Measurements from ENCODE around the gene ADA.

Gene ADA

DNA sequence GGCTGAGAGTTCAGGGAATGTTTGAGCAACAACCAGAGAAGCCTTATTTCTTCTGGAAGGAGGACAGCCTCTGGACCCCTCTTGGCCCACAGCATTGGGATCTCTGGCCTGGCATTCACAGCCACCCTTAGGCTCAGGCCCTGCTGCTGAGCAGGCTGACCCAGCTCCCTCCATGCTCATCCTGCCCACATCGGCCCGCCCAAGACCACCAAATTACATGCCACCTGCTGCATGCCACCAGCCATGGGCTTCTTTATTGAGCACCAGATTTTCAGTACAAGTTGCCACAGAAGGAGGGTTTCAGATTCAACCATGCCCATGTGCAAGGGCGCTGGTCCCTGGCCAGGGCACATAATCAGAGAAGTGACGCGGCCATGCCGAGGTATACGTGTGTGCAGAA is 32.2 kb downstream of the ADA start:
- no peak overlapping the region for H3K4me3 Mint-ChIP-seq
- peaks cover 51% of the 10 kb centered on the region for H3K36me3 Mint-ChIP-seq (ENCODE audit: low read depth)
- peaks cover 17% of the 10 kb centered on the region for H3K4me1 Mint-ChIP-seq
- TF ChIP-seq, protein P1, sequence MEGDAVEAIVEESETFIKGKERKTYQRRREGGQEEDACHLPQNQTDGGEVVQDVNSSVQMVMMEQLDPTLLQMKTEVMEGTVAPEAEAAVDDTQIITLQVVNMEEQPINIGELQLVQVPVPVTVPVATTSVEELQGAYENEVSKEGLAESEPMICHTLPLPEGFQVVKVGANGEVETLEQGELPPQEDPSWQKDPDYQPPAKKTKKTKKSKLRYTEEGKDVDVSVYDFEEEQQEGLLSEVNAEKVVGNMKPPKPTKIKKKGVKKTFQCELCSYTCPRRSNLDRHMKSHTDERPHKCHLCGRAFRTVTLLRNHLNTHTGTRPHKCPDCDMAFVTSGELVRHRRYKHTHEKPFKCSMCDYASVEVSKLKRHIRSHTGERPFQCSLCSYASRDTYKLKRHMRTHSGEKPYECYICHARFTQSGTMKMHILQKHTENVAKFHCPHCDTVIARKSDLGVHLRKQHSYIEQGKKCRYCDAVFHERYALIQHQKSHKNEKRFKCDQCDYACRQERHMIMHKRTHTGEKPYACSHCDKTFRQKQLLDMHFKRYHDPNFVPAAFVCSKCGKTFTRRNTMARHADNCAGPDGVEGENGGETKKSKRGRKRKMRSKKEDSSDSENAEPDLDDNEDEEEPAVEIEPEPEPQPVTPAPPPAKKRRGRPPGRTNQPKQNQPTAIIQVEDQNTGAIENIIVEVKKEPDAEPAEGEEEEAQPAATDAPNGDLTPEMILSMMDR (IDR thresholded peaks at IDR 0.05; ENCODE audit: unreplicated experiment in 3 of 3) = no peak
- no peaks in the 10 kb centered on the region for H3K27me3 Mint-ChIP-seq (ENCODE audit: low read depth)
- H3K27ac Mint-ChIP-seq = no peak overlapping the region
- no peaks in the 10 kb centered on the region for H3K9me3 Mint-ChIP-seq

DNA sequence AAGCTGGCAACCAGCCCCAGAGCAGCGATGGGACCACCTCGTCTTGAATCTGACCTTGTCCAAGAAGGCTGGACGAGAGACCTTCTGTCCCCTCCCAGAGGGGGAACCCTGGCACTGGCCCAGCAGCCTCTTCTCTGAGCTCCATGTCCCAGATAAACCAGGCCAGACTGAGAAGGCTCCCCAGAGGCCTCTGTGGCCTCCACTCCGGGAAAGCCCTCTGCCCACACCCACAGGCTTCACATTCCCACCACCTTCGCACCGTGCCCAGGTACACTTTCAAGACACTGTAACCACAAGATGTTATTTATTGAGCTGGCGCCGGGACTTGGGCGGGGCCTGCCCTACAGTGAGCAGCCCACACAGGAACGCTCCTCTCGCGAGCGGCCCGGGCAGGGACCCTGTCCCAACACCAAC is 33.2 kb downstream of the ADA start:
- TF ChIP-seq, protein P1 (IDR thresholded peaks at IDR 0.05; ENCODE audit: unreplicated experiment in 3 of 3) = no peak
- Mint-ChIP-seq H3K36me3 (ENCODE audit: low read depth) (peaks cover 57% of the 10 kb centered on the region), H3K27ac (no peak overlapping the region), H3K9me3 (no peaks in the 10 kb centered on the region), H3K27me3 (ENCODE audit: low read depth) (no peaks in the 10 kb centered on the region), H3K4me3 (no peak overlapping the region), H3K4me1 (peaks cover 17% of the 10 kb centered on the region)

DNA sequence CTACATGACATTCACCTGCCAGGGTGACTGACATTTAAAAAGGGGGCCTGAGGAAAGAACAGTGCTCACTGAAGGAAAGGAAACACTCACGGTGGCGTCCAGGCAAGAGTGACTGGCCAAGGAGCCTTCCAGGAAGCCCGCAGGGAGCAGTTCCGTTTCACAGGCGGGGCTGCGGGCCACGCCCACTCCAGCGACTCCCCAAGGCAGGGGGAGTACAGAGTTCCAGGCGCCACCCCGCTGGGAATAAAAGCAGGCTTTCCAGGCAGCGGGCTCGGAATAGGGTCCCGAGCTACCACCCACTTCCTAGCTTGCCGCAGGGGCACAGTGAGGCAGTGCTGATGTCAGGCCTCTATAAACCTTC is 34.9 kb downstream of the ADA start:
- peak overlapping the region in 1 of 3 experiments; percentile 25 for H3K27ac Mint-ChIP-seq

DNA sequence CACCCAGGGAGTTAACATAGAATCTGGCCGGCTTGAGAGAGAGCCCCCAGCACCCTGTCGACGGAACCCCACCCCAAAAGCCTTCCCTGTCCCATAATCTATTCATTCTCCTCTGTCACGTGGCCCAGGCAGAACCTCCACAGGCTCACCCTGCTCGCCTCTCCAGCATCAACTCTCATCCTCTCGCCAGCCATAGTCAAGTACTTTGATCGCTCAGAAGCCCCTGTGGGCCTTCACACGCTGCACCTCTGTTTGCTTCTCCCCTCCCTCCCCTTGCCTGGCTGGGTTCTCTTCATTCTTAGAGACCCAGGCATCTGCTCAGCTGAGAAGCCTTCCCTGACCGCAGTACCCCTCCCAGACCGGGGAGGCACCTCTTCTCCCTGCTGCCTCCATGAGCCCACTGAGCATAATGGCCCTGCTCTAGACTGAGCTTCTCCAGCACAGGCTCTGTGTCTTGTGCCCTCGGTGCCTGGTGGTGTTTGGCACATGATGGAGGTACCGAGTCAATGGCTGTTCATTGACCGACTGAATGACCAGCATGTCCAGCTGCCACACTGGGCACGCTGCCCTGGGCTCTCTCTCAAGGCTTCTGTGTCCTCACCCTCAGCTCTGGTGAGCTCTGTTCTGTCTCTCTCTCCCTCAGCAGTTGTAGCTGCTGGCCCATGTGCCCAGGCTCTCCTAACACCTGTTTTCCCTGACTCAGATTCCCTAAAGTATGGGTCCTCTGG is 35.5 kb downstream of the ADA start:
- Mint-ChIP-seq H3K4me3 (no peak overlapping the region), H3K27ac (peak overlapping the region in 2 of 3 experiments; percentile 25 to 34)

More for the DNA sequence above, 34.9 kb downstream of the ADA start:
- H3K36me3 Mint-ChIP-seq (ENCODE audit: low read depth) = peaks cover 49% of the 10 kb centered on the region
- H3K4me3 Mint-ChIP-seq = no peak overlapping the region
- H3K9me3 Mint-ChIP-seq = no peaks in the 10 kb centered on the region
- TF ChIP-seq, protein P1 (IDR thresholded peaks at IDR 0.05; ENCODE audit: unreplicated experiment in 3 of 3) = no peak
- peaks cover 17% of the 10 kb centered on the region for H3K4me1 Mint-ChIP-seq
- no peaks in the 10 kb centered on the region for H3K27me3 Mint-ChIP-seq (ENCODE audit: low read depth)

DNA sequence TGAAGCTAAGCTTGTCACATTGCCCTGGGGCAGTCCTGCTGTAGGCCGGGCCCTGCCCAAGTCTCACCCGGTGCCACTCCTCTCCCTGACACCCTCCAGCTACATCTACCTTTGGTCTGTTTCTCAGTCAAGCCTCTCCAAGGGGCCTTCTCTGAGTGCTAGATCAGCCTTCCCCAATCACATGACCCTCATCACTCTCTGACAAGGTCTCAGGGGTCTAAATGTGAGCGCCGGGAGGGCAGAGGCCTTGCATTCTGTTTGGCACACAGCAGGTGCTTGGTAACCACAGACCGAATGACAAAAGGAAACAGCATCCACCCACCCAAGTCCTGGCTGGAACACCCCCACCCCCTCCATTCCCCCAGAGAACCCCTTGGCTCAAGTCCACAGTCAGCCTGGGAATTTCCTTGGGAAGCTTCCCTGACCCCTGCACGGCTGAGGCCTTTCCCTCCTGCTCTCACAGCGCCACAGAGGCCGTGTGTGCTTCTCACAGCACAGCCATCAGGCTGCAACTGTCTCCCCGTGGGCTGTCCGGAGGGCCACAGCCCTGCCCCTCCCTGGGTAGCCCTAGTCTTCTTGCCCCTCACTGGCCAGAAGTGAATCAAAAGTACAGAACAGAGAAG is 36.2 kb downstream of the ADA start:
- H3K36me3 Mint-ChIP-seq (ENCODE audit: low read depth) = peaks cover 39% of the 10 kb centered on the region

More for the DNA sequence above, 35.5 kb downstream of the ADA start:
- Mint-ChIP-seq H3K9me3 (no peaks in the 10 kb centered on the region), H3K36me3 (ENCODE audit: low read depth) (peaks cover 43% of the 10 kb centered on the region), H3K27me3 (ENCODE audit: low read depth) (no peaks in the 10 kb centered on the region), H3K4me1 (peaks cover 17% of the 10 kb centered on the region)
- TF ChIP-seq, protein P1 (IDR thresholded peaks at IDR 0.05; ENCODE audit: unreplicated experiment in 3 of 3) = no peak

More for the DNA sequence above, 36.2 kb downstream of the ADA start:
- TF ChIP-seq, protein P1 (IDR thresholded peaks at IDR 0.05; ENCODE audit: unreplicated experiment in 3 of 3) = no peak
- Mint-ChIP-seq H3K4me3 (no peak overlapping the region), H3K4me1 (peaks cover 20% of the 10 kb centered on the region), H3K9me3 (no peaks in the 10 kb centered on the region), H3K27ac (peak overlapping the region; percentile 25 to 52 (median 46)), H3K27me3 (ENCODE audit: low read depth) (no peaks in the 10 kb centered on the region)
